ENCODE results near the gene PDZD4.

GRCh38 chrX:153853180-153853901 lies 23.0 kb upstream of the PDZD4 start:
- no peak for TF ChIP-seq POLR2AphosphoS5 (IDR thresholded peaks at IDR 0.05; ENCODE audit: low read depth, low read length)
- no peak for TF ChIP-seq REST (IDR thresholded peaks at IDR 0.05; ENCODE audit: insufficient read depth in 1 of 2, low read depth in 2 of 2, low read length in 2 of 2)
- TF ChIP-seq TAF1 (IDR thresholded peaks at IDR 0.05; ENCODE audit: borderline replicate concordance, insufficient read depth, low read length): no peak
